A172 (cell line): ENCODE measurements around the gene KBTBD2. TPM values are rescaled to one million over a fixed set of nuclear protein-coding genes. Genes with fewer than 3 reads are reported as not detected.
A peak's percentile ranks its signal among the peaks of the same experiment; 100 is the strongest.
"Not testable (repeated sequence)": the region's sequence is repeated elsewhere in the genome, so short reads cannot be mapped to it uniquely, and the experiment has no call there.

ENCODE experiments used
- DNase-seq: peaks from one replicate; pipeline ENCODE4 v3.0.0-alpha.2; 2015; ENCODE audit warnings: low spot score
- total RNA-seq: library from RNA; depleted of rRNA; stranded (reverse); fragments of >200 nt; shearing (Covaris generic); gene quantifications from 2 replicates; pipeline ENCODE4 v1.2.3, GENCODE V29; 2014; rRNA removed

KBTBD2 gene
- 53.8 and 60.2 TPM in 2 replicates for total RNA-seq

- peak; percentile 80 for DNase-seq
Measured at GRCh38 chr7:32891043-32891799, at the start of gene KBTBD2. Gene KBTBD2 (minus strand): TSS chr7:32891760. CDS start chr7:32879604, 12,156 bp downstream.

GRCh38 chr7:32941181-32941580 is 49.6 kb upstream of the KBTBD2 start:
- DNase-seq: no peak

GRCh38 chr7:32937344-32938174 is 46.0 kb upstream of the KBTBD2 start:
- DNase-seq: no peak

- DNase-seq: no peak
Measured at GRCh38 chr7:32936689-32937088, 45.1 kb upstream of the KBTBD2 start.

- DNase-seq: no peak
Measured at GRCh38 chr7:32935558-32935957, 44.0 kb upstream of the KBTBD2 start.

- no peak for DNase-seq
Measured at GRCh38 chr7:32930378-32930777, 38.8 kb upstream of the KBTBD2 start.

GRCh38 chr7:32929430-32930143 is 38.0 kb upstream of the KBTBD2 start:
- DNase-seq: no peak

GRCh38 chr7:32928785-32929298 is 37.3 kb upstream of the KBTBD2 start:
- no peak for DNase-seq

GRCh38 chr7:32921896-32922295 is 30.3 kb upstream of the KBTBD2 start:
- no peak for DNase-seq

- DNase-seq: not testable (repeated sequence)
Measured at GRCh38 chr7:32916994-32917393, 25.4 kb upstream of the KBTBD2 start.

GRCh38 chr7:32916006-32916405 is 24.4 kb upstream of the KBTBD2 start:
- DNase-seq: no peak

- no peak for DNase-seq
Measured at GRCh38 chr7:32915041-32915536, 23.5 kb upstream of the KBTBD2 start.

GRCh38 chr7:32914184-32914583 is 22.6 kb upstream of the KBTBD2 start:
- DNase-seq: no peak

GRCh38 chr7:32910195-32910594 is 18.6 kb upstream of the KBTBD2 start:
- no peak for DNase-seq

GRCh38 chr7:32905175-32905662 is 13.7 kb upstream of the KBTBD2 start:
- peak; percentile 87 for DNase-seq

GRCh38 chr7:32901629-32902028 is 10.1 kb upstream of the KBTBD2 start:
- DNase-seq: no peak

GRCh38 chr7:32900433-32900995 is 9.0 kb upstream of the KBTBD2 start:
- DNase-seq: no peak

GRCh38 chr7:32897376-32897775 is 5.8 kb upstream of the KBTBD2 start:
- DNase-seq: not testable (repeated sequence)

- DNase-seq: no peak
Measured at GRCh38 chr7:32896564-32897347, 5.2 kb upstream of the KBTBD2 start.

- no peak for DNase-seq
Measured at GRCh38 chr7:32894171-32894570, 2.6 kb upstream of the KBTBD2 start.
